CD14-positive monocyte (primary cell): ENCODE measurements around the gene CYP19A1. TPM values are rescaled to one million over a fixed set of nuclear protein-coding genes. Genes with fewer than 3 reads are reported as not detected.

ENCODE experiments used
- DNase-seq, 3 donors: peaks; one replicate each; pipeline ENCODE4 v3.0.0-alpha.2; 2011 to 2022
- H2AFZ ChIP-seq: 2 replicates; pipeline ENCODE4 v1.6.0; 2012; ENCODE audit warnings: mild to moderate bottlenecking, low read depth, low read length, inconsistent platforms; ENCODE audit not compliant: insufficient read depth, poor library complexity, severe bottlenecking
- H3K27ac ChIP-seq, 2 donors: 1 replicate in 1 of 2; 2 replicates in 1 of 2; pipeline ENCODE4 v1.5.1; 2012 to 2013; ENCODE audit warnings: low read length in 2 of 2, control low read depth in 1 of 2, inconsistent platforms in 1 of 2, low read depth in 1 of 2, mild to moderate bottlenecking in 1 of 2
- H3K27me3 ChIP-seq, 2 donors: one replicate each; pipeline versions ENCODE4 v1.6.0 to v1.6.1; 2011 to 2013; ENCODE audit warnings: low read length in 2 of 2; ENCODE audit not compliant: control insufficient read depth in 2 of 2, insufficient read depth in 2 of 2
- H3K36me3 ChIP-seq, 2 donors: replicated peaks in 1 of 2; 1 replicate in 1 of 2; 2 replicates in 1 of 2; pipeline versions ENCODE4 v1.5.1 to v1.6.1; 2012 to 2013; ENCODE audit warnings: low read length in 2 of 2, control low read depth in 1 of 2, inconsistent platforms in 1 of 2, mild to moderate bottlenecking in 1 of 2; ENCODE audit not compliant: insufficient read depth in 2 of 2, control insufficient read depth in 1 of 2
- H3K4me1 ChIP-seq, 2 donors: 1 replicate in 1 of 2; 2 replicates in 1 of 2; pipeline versions ENCODE4 v1.5.1 to v1.6.1; 2012 to 2013; ENCODE audit warnings: low read length in 2 of 2, control low read depth in 1 of 2, inconsistent platforms in 1 of 2, mild to moderate bottlenecking in 1 of 2, moderate library complexity in 1 of 2; ENCODE audit not compliant: insufficient read depth in 2 of 2, control insufficient read depth in 1 of 2
- H3K4me2 ChIP-seq: replicated peaks from 2 replicates; pipeline ENCODE3; 2012; ENCODE audit warnings: low read length, moderate library complexity, mild to moderate bottlenecking; ENCODE audit not compliant: poor library complexity, severe bottlenecking; ENCODE audit errors: extremely low read depth
- H3K4me3 ChIP-seq, 3 experiments: fragments of 200-600 bp in 1 of 3; sonication (generic) in 1 of 3; replicated peaks in 1 of 3; 1 replicate in 2 of 3; 2 replicates in 1 of 3; pipeline ENCODE4 v1.5.1; 2011 to 2013; ENCODE audit warnings: low read length in 3 of 3, mild to moderate bottlenecking in 3 of 3, control low read depth in 2 of 3, low read depth in 2 of 3, inconsistent platforms in 1 of 3, moderate library complexity in 1 of 3
- H3K79me2 ChIP-seq: 2 replicates; pipeline ENCODE4 v1.6.0; 2012; ENCODE audit warnings: mild to moderate bottlenecking, control low read depth, inconsistent platforms, low read length, moderate library complexity; ENCODE audit not compliant: insufficient read depth
- H3K9ac ChIP-seq: 2 replicates; pipeline ENCODE4 v1.6.0; 2017; ENCODE audit warnings: low read length, mild to moderate bottlenecking; ENCODE audit not compliant: insufficient read depth, poor library complexity, severe bottlenecking
- H3K9me3 ChIP-seq, 2 donors: replicated peaks in 1 of 2; 1 replicate in 1 of 2; 2 replicates in 1 of 2; pipeline versions ENCODE4 v1.5.1 to v1.6.1; 2012 to 2013; ENCODE audit warnings: low read length in 2 of 2, control low read depth in 1 of 2; ENCODE audit not compliant: control insufficient read depth in 1 of 2, insufficient read depth in 1 of 2
- H4K20me1 ChIP-seq: 2 replicates; pipeline ENCODE4 v1.6.0; 2012; ENCODE audit warnings: mild to moderate bottlenecking, low read length, control low read depth, moderate library complexity; ENCODE audit not compliant: insufficient read depth
- H3K27ac Mint-ChIP-seq, 7 donors: one replicate each; pipeline ENCODE4 v1.8.0; 2020; ENCODE audit warnings: mild to moderate bottlenecking in 7 of 7, mixed read lengths in 7 of 7, moderate library complexity in 6 of 7, inconsistent platforms in 2 of 7
- H3K27me3 Mint-ChIP-seq, 3 donors: one replicate each; pipeline ENCODE4 v1.8.0; 2021 to 2022; ENCODE audit warnings: low read depth in 3 of 3, mild to moderate bottlenecking in 3 of 3, mixed read lengths in 3 of 3, moderate library complexity in 3 of 3, inconsistent platforms in 1 of 3
- H3K36me3 Mint-ChIP-seq, 2 donors: one replicate each; pipeline ENCODE4 v1.8.0; 2020; ENCODE audit warnings: mixed read lengths in 2 of 2, inconsistent platforms in 1 of 2, mild to moderate bottlenecking in 1 of 2
- H3K4me1 Mint-ChIP-seq: one replicate; pipeline ENCODE4 v1.8.0; 2020; ENCODE audit warnings: mild to moderate bottlenecking, mixed read lengths
- H3K4me3 Mint-ChIP-seq, 2 donors: one replicate each; pipeline ENCODE4 v1.8.0; 2020; ENCODE audit warnings: mild to moderate bottlenecking in 2 of 2, mixed read lengths in 2 of 2, moderate library complexity in 1 of 2
- H3K9me3 Mint-ChIP-seq, 7 donors: one replicate each; pipeline ENCODE4 v1.8.0; 2020 to 2022; ENCODE audit warnings: mixed read lengths in 7 of 7, mild to moderate bottlenecking in 6 of 7, moderate library complexity in 6 of 7, inconsistent platforms in 2 of 7
- WGBS: methylation state at CpG from one replicate; pipeline ENCODE4 v1.1.5; 2013; ENCODE audit warnings: missing lambda C conversion rate; ENCODE audit not compliant: insufficient coverage; 5-methylcytosine and 5-hydroxymethylcytosine counted together
- intact Hi-C, 2 donors: fragments of 100-400 bp; cut with micrococcal nuclease; formaldehyde crosslinking; loops; one replicate each; pipeline versions ENCODE4 v1.15.0 to v1.15.1; 2023
- polyA plus RNA-seq, 3 donors: library from polyadenylated mRNA; depleted of rRNA in 1 of 3; unstranded in 2 of 3; stranded (reverse) in 1 of 3; fragments of 300-500 nt in 2 of 3; fragments of >200 nt in 1 of 3; fragmentation: Illumina TruSeq in 2 of 3; gene quantifications; 1 replicate in 2 of 3; 2 replicates in 1 of 3; pipeline ENCODE4 v1.2.3, GENCODE V29; 2012 to 2021
- TF ChIP-seq, protein P1 (sequence below): fragments of 200-600 bp; IDR thresholded peaks from one replicate; pipeline ENCODE4 v1.8.0; 2022; ENCODE audit warnings: antibody characterized with exemption, mild to moderate bottlenecking

Gene CYP19A1
- polyA plus RNA-seq, 3 donors = not detected

DNA sequence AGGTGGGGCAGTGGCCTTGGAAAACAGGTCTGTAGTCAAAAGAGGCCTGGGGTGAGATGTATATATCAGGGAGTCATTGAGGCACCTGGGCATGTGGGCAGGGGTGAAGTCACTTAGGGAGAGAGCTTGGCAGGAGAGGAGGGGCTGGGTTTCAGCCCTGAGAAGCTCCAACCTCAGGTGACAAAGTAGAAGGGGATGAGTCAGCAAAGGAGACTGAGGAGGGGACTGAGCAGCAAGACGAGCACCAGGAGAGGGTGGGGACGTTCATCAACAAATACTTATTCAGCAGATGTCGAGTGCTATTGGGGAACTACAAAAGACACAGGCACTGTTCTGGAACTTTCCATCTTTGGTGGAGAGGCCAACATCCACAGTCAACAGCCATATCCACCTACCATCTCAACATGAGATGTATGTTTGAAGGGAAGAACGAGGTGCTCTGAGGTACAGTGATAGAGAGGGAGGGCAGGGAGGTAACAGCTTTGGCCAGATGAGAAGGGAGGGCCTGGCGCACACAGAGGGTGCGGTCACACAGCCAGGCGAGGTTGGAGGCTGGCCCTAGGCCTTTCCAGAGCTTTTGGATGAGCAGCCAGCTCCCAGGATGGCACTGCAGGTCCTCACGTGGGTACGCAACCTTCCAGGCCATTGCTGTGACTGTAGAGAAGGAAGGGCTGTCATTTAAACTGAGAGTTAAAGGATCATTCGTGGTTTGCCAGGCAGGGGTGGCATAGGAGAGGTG is 48.7 kb upstream of the CYP19A1 start:
- Mint-ChIP-seq H3K9me3 (no peaks in the 10 kb centered on the region), H3K4me3 (no peak overlapping the region), H3K27me3 (peaks cover 2 to 6% (median 5%) of the 10 kb centered on the region in 3 donors), H3K36me3 (no peaks in the 10 kb centered on the region), H3K27ac (no peak overlapping the region), H3K4me1 (peaks cover 4% of the 10 kb centered on the region)
- H3K9ac ChIP-seq = no peak overlapping the region
- no peaks in the 10 kb centered on the region for H3K9me3 ChIP-seq
- H3K4me2 ChIP-seq = no peak overlapping the region
- no peak for DNase-seq
- H3K27me3 ChIP-seq = peaks cover 0 to 2% of the 10 kb centered on the region in 2 donors
- WGBS = 100% methylated on average over 4 of the region's 10 CpGs
- H2AFZ ChIP-seq = no peak overlapping the region
- no peaks in the 10 kb centered on the region for H3K36me3 ChIP-seq
- no peaks in the 10 kb centered on the region for H3K79me2 ChIP-seq
- H3K4me3 ChIP-seq = no peak overlapping the region
- TF ChIP-seq, protein P1, sequence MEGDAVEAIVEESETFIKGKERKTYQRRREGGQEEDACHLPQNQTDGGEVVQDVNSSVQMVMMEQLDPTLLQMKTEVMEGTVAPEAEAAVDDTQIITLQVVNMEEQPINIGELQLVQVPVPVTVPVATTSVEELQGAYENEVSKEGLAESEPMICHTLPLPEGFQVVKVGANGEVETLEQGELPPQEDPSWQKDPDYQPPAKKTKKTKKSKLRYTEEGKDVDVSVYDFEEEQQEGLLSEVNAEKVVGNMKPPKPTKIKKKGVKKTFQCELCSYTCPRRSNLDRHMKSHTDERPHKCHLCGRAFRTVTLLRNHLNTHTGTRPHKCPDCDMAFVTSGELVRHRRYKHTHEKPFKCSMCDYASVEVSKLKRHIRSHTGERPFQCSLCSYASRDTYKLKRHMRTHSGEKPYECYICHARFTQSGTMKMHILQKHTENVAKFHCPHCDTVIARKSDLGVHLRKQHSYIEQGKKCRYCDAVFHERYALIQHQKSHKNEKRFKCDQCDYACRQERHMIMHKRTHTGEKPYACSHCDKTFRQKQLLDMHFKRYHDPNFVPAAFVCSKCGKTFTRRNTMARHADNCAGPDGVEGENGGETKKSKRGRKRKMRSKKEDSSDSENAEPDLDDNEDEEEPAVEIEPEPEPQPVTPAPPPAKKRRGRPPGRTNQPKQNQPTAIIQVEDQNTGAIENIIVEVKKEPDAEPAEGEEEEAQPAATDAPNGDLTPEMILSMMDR = no peak
- H3K27ac ChIP-seq = no peak overlapping the region
- H4K20me1 ChIP-seq = no peaks in the 10 kb centered on the region
- intact Hi-C loops = no loop called here
- H3K4me1 ChIP-seq = no peaks in the 10 kb centered on the region

DNA sequence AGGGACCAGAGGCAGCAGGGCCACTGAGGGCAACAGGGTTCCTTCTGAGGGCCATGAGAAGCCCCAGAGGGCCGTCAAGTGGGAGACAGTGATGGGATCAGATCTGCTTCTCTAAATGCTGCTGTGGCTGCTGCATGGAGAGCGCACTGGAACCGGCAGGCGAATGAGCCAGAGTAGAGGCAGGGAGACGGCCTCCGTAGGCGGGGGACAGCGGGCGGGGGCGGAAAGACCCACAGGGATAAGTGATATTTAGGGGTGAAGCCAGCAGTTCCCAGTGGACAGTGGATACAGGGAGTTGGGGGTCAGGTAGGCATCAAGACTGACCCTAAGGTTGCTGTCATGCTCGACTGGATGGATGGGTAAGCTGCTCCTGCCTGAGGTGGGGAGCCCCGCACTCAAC is 48.1 kb upstream of the CYP19A1 start:
- no peak overlapping the region for H3K27ac ChIP-seq
- TF ChIP-seq, protein P1 = no peak
- Mint-ChIP-seq H3K9me3 (no peaks in the 10 kb centered on the region), H3K4me3 (no peak overlapping the region), H3K36me3 (no peaks in the 10 kb centered on the region), H3K27ac (no peak overlapping the region), H3K27me3 (peaks cover 2 to 10% (median 5%) of the 10 kb centered on the region in 3 donors), H3K4me1 (peaks cover 4% of the 10 kb centered on the region)
- H3K4me1 ChIP-seq = no peaks in the 10 kb centered on the region
- H3K4me2 ChIP-seq = no peak overlapping the region
- H3K9me3 ChIP-seq = no peaks in the 10 kb centered on the region
- no peaks in the 10 kb centered on the region for H3K36me3 ChIP-seq
- no peak for DNase-seq
- H4K20me1 ChIP-seq = no peaks in the 10 kb centered on the region
- 95% methylated on average over 12 of the region's 12 CpGs for WGBS
- peaks cover 0 to 5% of the 10 kb centered on the region in 2 donors for H3K27me3 ChIP-seq
- no peak overlapping the region for H3K9ac ChIP-seq
- H2AFZ ChIP-seq = no peak overlapping the region
- H3K79me2 ChIP-seq = no peaks in the 10 kb centered on the region
- intact Hi-C loops = no loop called here
- H3K4me3 ChIP-seq = no peak overlapping the region
